ENCODE measurements around the gene TGM3.

Gene TGM3

DNA sequence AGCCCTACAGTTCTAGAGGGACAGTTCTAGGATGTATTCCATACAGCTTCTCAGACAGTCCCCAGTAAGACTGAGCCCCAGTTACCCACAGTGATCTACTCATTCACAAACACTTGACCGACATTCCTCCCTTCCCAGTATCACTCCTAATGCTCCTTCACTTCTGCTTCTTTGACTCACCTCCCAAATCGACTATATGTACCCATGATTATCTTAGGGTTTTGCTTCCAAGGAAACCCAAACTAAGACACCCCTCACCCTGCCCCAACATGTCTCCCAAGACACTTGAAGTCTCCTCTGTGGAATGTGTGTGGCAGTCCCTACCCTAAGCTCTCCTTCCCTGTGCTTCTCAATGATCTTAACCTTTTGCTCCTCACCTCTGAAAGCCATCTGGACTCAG, 61.3 kb downstream of the TGM3 start:
- no peak for DNase-seq (ENCODE audit: low read depth, low spot score)
- H3K27ac ChIP-seq, result no peak overlapping the region
- no peak overlapping the region for H3K9ac ChIP-seq (ENCODE audit: insufficient read length)
- H3K4me3 ChIP-seq, result no peak overlapping the region
- no peak for TF ChIP-seq POLR2AphosphoS5 (IDR thresholded peaks at IDR 0.05; ENCODE audit: borderline replicate concordance, low read depth, low read length)
- no peaks in the 10 kb centered on the region for H3K9me3 ChIP-seq (ENCODE audit: low read depth, low read length)
- no peaks in the 10 kb centered on the region for H3K36me3 ChIP-seq (ENCODE audit: insufficient read depth, low read length)

- TF ChIP-seq EZH2 (IDR thresholded peaks at IDR 0.05) (no peak), POLR2AphosphoS5 (IDR thresholded peaks at IDR 0.05; ENCODE audit: borderline replicate concordance, low read depth, low read length) (no peak), FOXP2 (optimal IDR thresholded peaks at IDR 0.05; ENCODE audit: control extremely low read depth, extremely low read length, insufficient read depth) (no peak)
- H3K36me3 ChIP-seq (ENCODE audit: insufficient read depth, low read length), result no peaks in the 10 kb centered on the region
- no peaks in the 10 kb centered on the region for H3K9me3 ChIP-seq (ENCODE audit: low read depth, low read length)
- no peak overlapping the region for H3K27ac ChIP-seq
- no peak overlapping the region for H3K9ac ChIP-seq (ENCODE audit: insufficient read length)
- no peak for DNase-seq (ENCODE audit: low read depth, low spot score)
- no peak overlapping the region for H3K4me3 ChIP-seq
Observed at GRCh38 chr20:2358006-2358405, 62.2 kb downstream of the TGM3 start.

GRCh38 chr20:2361035-2361593, 65.3 kb downstream of the TGM3 start:
- no peak overlapping the region for H3K27ac ChIP-seq
- no peak overlapping the region for H3K4me3 ChIP-seq
- H3K9me3 ChIP-seq (ENCODE audit: low read depth, low read length), result no peaks in the 10 kb centered on the region
- no peak overlapping the region for H3K9ac ChIP-seq (ENCODE audit: insufficient read length)
- TF ChIP-seq FOXP2 (optimal IDR thresholded peaks at IDR 0.05; ENCODE audit: control extremely low read depth, extremely low read length, insufficient read depth) (no peak), POLR2AphosphoS5 (IDR thresholded peaks at IDR 0.05; ENCODE audit: borderline replicate concordance, low read depth, low read length) (no peak), EZH2 (IDR thresholded peaks at IDR 0.05) (no peak)
- no peaks in the 10 kb centered on the region for H3K36me3 ChIP-seq (ENCODE audit: insufficient read depth, low read length)
- DNase-seq (ENCODE audit: low read depth, low spot score), result no peak

- Histone ChIP-seq H3K27ac (no peak overlapping the region), H3K36me3 (ENCODE audit: insufficient read depth, low read length) (no peaks in the 10 kb centered on the region)
- TF ChIP-seq POLR2AphosphoS5 (IDR thresholded peaks at IDR 0.05; ENCODE audit: borderline replicate concordance, low read depth, low read length), result no peak
- no peak for TF ChIP-seq FOXP2 (optimal IDR thresholded peaks at IDR 0.05; ENCODE audit: control extremely low read depth, extremely low read length, insufficient read depth)
- TF ChIP-seq EZH2 (IDR thresholded peaks at IDR 0.05), result no peak
Observed at GRCh38 chr20:2363187-2363586, 67.4 kb downstream of the TGM3 start.

GRCh38 chr20:2363587-2363986, 67.8 kb downstream of the TGM3 start:
- Histone ChIP-seq H3K27ac (no peak overlapping the region), H3K9ac (ENCODE audit: insufficient read length) (no peak overlapping the region), H3K36me3 (ENCODE audit: insufficient read depth, low read length) (no peaks in the 10 kb centered on the region), H3K9me3 (ENCODE audit: low read depth, low read length) (no peaks in the 10 kb centered on the region), H3K4me3 (no peak overlapping the region)
- TF ChIP-seq FOXP2 (optimal IDR thresholded peaks at IDR 0.05; ENCODE audit: control extremely low read depth, extremely low read length, insufficient read depth) (no peak), EZH2 (IDR thresholded peaks at IDR 0.05) (no peak), POLR2AphosphoS5 (IDR thresholded peaks at IDR 0.05; ENCODE audit: borderline replicate concordance, low read depth, low read length) (no peak)
- DNase-seq (ENCODE audit: low read depth, low spot score), result no peak

More at GRCh38 chr20:2363187-2363586, 67.4 kb downstream of the TGM3 start:
- no peak overlapping the region for H3K9ac ChIP-seq (ENCODE audit: insufficient read length)
- no peaks in the 10 kb centered on the region for H3K9me3 ChIP-seq (ENCODE audit: low read depth, low read length)
- H3K4me3 ChIP-seq, result no peak overlapping the region
- DNase-seq (ENCODE audit: low read depth, low spot score), result no peak

GRCh38 chr20:2364044-2364443, 68.2 kb downstream of the TGM3 start:
- TF ChIP-seq FOXP2 (optimal IDR thresholded peaks at IDR 0.05; ENCODE audit: control extremely low read depth, extremely low read length, insufficient read depth) (no peak), EZH2 (IDR thresholded peaks at IDR 0.05) (no peak), POLR2AphosphoS5 (IDR thresholded peaks at IDR 0.05; ENCODE audit: borderline replicate concordance, low read depth, low read length) (no peak)
- Histone ChIP-seq H3K9ac (ENCODE audit: insufficient read length) (no peak overlapping the region), H3K36me3 (ENCODE audit: insufficient read depth, low read length) (no peaks in the 10 kb centered on the region), H3K9me3 (ENCODE audit: low read depth, low read length) (no peaks in the 10 kb centered on the region), H3K4me3 (no peak overlapping the region), H3K27ac (no peak overlapping the region)
- DNase-seq (ENCODE audit: low read depth, low spot score), result no peak

- TF ChIP-seq FOXP2 (optimal IDR thresholded peaks at IDR 0.05; ENCODE audit: control extremely low read depth, extremely low read length, insufficient read depth) (no peak), EZH2 (IDR thresholded peaks at IDR 0.05) (no peak), POLR2AphosphoS5 (IDR thresholded peaks at IDR 0.05; ENCODE audit: borderline replicate concordance, low read depth, low read length) (no peak)
- H3K27ac ChIP-seq, result no peak overlapping the region
- H3K36me3 ChIP-seq (ENCODE audit: insufficient read depth, low read length), result no peaks in the 10 kb centered on the region
- no peak for DNase-seq (ENCODE audit: low read depth, low spot score)
- no peak overlapping the region for H3K9ac ChIP-seq (ENCODE audit: insufficient read length)
- no peak overlapping the region for H3K4me3 ChIP-seq
- no peaks in the 10 kb centered on the region for H3K9me3 ChIP-seq (ENCODE audit: low read depth, low read length)
Observed at GRCh38 chr20:2365091-2365490, 69.3 kb downstream of the TGM3 start.

DNA sequence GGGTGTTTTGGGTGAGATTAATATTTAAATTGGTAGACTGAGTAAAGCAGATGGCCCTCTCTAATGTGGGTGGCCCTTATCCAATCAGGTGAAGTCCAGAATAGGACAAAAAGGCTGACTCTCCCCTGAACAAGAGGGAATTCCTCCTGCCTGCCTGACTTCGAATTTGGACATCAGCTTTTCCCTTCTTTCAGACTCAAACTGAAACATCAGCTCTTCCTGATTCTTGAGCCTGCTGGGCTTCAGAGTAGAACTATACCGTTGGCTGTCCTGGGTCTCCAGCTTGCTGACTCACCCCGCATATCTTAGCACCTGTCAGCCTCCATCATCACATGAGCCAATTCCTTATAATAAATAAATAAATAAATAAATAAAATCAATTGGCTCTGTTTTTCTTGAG, 69.9 kb downstream of the TGM3 start:
- no peak overlapping the region for H3K9ac ChIP-seq (ENCODE audit: insufficient read length)
- no peaks in the 10 kb centered on the region for H3K36me3 ChIP-seq (ENCODE audit: insufficient read depth, low read length)
- TF ChIP-seq POLR2AphosphoS5 (IDR thresholded peaks at IDR 0.05; ENCODE audit: borderline replicate concordance, low read depth, low read length) (no peak), FOXP2 (optimal IDR thresholded peaks at IDR 0.05; ENCODE audit: control extremely low read depth, extremely low read length, insufficient read depth) (no peak), EZH2 (IDR thresholded peaks at IDR 0.05) (no peak)
- H3K4me3 ChIP-seq, result no peak overlapping the region
- no peaks in the 10 kb centered on the region for H3K9me3 ChIP-seq (ENCODE audit: low read depth, low read length)
- no peak for DNase-seq (ENCODE audit: low read depth, low spot score)
- H3K27ac ChIP-seq, result no peak overlapping the region

DNA sequence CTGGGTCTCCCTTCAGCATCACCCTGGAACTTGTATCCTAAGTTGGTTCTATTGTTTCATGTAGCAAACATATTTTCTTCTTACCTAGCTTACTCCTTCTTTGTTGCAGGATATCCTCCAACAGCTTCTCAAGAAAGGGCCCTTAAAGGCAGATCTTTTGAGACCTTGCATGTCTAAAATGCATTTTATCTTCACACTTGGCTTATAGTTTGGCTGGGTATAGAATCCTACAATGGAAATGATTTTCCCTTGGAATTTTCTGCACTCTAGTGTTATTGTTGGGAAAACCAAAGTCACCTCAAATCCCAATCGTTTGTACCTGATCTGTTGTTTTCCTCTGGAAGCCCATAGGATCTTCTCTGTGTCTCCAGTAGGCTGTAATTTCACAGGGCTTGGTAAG, 72.8 kb downstream of the TGM3 start:
- Histone ChIP-seq H3K36me3 (ENCODE audit: insufficient read depth, low read length) (no peaks in the 10 kb centered on the region), H3K9ac (ENCODE audit: insufficient read length) (no peak overlapping the region), H3K9me3 (ENCODE audit: low read depth, low read length) (no peaks in the 10 kb centered on the region), H3K27ac (no peak overlapping the region), H3K4me3 (no peak overlapping the region)
- DNase-seq (ENCODE audit: low read depth, low spot score), result no peak
- TF ChIP-seq FOXP2 (optimal IDR thresholded peaks at IDR 0.05; ENCODE audit: control extremely low read depth, extremely low read length, insufficient read depth) (no peak), EZH2 (IDR thresholded peaks at IDR 0.05) (no peak), POLR2AphosphoS5 (IDR thresholded peaks at IDR 0.05; ENCODE audit: borderline replicate concordance, low read depth, low read length) (no peak)
